GM06990 (cell line): Measurements from ENCODE around the gene ATAD3B.

Source experiments
- DNase-seq: peaks from one replicate; pipeline ENCODE4 v3.0.0-alpha.2; 2011; ENCODE audit not compliant: insufficient read length; ENCODE audit errors: extremely low read depth
- H3K27me3 ChIP-seq: replicated peaks from 2 replicates; pipeline ENCODE4 v1.6.0; 2011; ENCODE audit warnings: low read length; ENCODE audit not compliant: control insufficient read depth, insufficient read depth
- H3K36me3 ChIP-seq: 2 replicates; pipeline ENCODE4 v1.5.1; 2011; ENCODE audit warnings: low read length; ENCODE audit not compliant: control insufficient read depth, insufficient read depth
- H3K4me3 ChIP-seq: replicated peaks from 2 replicates; pipeline ENCODE4 v1.5.1; 2011; ENCODE audit warnings: low read depth, mild to moderate bottlenecking, control low read depth, low read length
- CTCF ChIP-seq: IDR thresholded peaks from 2 replicates; pipeline ENCODE4 v1.5.1; 2011; ENCODE audit warnings: low read length, control low read depth, mild to moderate bottlenecking, inconsistent platforms; ENCODE audit not compliant: insufficient read depth, poor library complexity, severe bottlenecking

ATAD3B gene

GRCh38 chr1:1538989-1539309 lies 67.4 kb downstream of the ATAD3B start:
- Histone ChIP-seq H3K27me3 (no peaks in the 10 kb centered on the region), H3K36me3 (peaks cover 13% of the 10 kb centered on the region), H3K4me3 (no peak overlapping the region)
- no peak for TF ChIP-seq CTCF
- DNase-seq = no peak

DNA sequence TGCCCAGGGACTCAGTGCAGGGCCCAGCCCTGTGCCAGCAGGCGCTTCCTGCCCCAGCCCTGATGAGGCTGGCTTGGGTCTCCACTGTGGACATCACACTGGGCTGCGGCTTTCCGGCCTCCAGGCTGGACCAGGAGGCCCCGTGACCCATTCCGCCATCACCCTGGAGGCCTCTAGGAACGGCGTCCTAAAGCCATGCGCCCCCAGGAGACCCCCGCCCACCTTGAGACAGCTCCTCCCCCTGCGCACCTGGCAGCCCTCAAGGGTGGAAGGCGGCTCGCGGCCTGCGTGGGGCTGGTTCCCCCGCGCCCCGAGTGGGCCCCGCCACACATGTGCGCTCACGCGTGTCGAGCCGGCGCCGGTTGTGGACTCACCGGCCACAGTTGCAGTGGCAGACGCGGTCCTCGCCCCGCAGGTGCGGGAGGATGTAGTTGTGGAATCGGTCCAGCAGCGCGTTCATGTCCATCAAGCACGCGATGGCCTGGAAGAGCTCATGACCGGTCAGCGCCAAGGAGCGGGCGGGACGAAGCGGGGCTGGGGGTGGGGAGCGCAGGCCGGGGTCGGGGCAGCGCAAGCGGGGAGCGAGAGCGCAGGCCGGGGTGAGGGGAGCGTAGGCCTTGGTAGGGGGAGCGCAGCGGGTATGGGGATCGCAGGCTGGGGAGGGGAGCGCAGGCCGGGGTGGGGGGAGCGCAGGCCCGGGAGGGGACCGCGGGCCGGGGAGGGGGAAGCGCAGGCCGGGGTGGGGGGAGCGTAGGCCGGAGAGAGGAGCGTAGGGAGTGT lies 67.9 kb downstream of the ATAD3B start:
- peaks cover 15% of the 10 kb centered on the region for H3K36me3 ChIP-seq
- no peaks in the 10 kb centered on the region for H3K27me3 ChIP-seq
- DNase-seq = no peak
- no peak overlapping the region for H3K4me3 ChIP-seq
- TF ChIP-seq CTCF = no peak

- no peak for TF ChIP-seq CTCF
- Histone ChIP-seq H3K4me3 (no peak within 1 kb of the TSS), H3K27me3 (no peaks in the 10 kb centered on the region), H3K36me3 (peaks cover 15% of the 10 kb centered on the region)
- no peak for DNase-seq
Measured at GRCh38 chr1:1540090-1540817, 68.7 kb downstream of the ATAD3B start, which contains the start of gene TMEM240. Gene TMEM240 (minus strand): TSS chr1:1540624. CDS start chr1:1540346, 278 bp downstream.

GRCh38 chr1:1540818-1541628 lies 69.5 kb downstream of the ATAD3B start:
- Histone ChIP-seq H3K27me3 (no peaks in the 10 kb centered on the region), H3K4me3 (no peak overlapping the region), H3K36me3 (peaks cover 16% of the 10 kb centered on the region)
- no peak for DNase-seq
- no peak for TF ChIP-seq CTCF

DNA sequence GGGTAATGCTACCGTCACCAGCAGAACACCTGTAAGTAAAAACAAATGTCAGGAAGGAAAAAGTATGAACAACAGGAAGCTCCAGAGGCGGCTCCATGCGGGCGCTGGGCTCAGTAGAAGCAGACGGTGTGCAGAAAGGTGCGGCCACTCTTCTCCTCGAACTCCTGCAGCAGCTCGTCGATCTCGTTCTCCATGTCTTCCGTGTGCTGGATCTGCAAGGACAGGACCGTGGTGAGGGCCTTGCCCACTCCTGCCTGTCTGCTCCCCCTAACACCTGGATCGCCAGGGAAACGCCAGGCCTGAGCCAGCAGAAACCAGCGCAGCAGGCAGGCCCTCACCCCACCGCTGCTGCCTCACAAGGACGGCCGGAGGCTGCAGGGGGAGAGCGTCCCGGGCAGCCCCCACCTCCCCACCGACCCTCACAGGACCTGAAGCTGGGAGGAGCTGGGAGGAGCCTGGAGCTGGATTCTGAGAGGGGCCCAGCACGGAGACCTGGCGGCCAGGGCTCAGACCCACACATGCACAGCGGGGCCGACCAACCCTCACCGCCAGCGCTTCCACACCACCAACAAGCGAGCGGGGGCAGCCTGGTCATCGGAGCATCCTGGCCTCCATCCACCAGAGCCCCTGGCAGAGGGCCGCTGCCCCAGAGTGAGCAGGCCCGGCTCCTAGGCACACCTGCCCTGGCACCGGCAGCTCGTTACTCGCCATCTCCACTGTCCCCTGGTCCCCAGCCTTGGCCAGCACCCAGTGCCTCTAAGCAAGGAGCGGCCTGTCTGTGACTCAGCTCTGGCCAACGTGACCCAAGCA lies 70.6 kb downstream of the ATAD3B start:
- H3K4me3 ChIP-seq = no peak overlapping the region
- H3K27me3 ChIP-seq = no peaks in the 10 kb centered on the region
- no peak for TF ChIP-seq CTCF
- peaks cover 16% of the 10 kb centered on the region for H3K36me3 ChIP-seq
- DNase-seq = no peak
